ENCODE measurements around the gene STX8. TPM values are rescaled to one million over a fixed set of nuclear protein-coding genes. Genes with fewer than 3 reads are reported as not detected.

The STX8 gene
- total and polyA plus RNA-seq, 9 of the 15 experiments (the other 6 are each of a cell fraction or from before 2014, with no cell fraction given) = 14.6 to 42.5 (median 22.1) TPM

- Histone ChIP-seq H3K9me1 (ENCODE audit: control insufficient read depth, insufficient read depth, low read length) (no peaks in the 10 kb centered on the region), H3K27ac (ENCODE audit: extremely low read depth, low read depth, low read length) (no peak overlapping the region), H3K4me1 (replicated peaks in 1 of 2; ENCODE audit: control insufficient read depth in 2 of 2, insufficient read depth in 2 of 2, low read length in 2 of 2) (no peaks in the 10 kb centered on the region), H3K4me3 (no peak overlapping the region), H3K9ac (ENCODE audit: insufficient read depth in 1 of 2, low read depth in 2 of 2, low read length in 2 of 2) (no peak overlapping the region), H4K20me1 (replicated peaks; ENCODE audit: control insufficient read depth, insufficient read depth, low read length) (no peaks in the 10 kb centered on the region), H3K36me3 (ENCODE audit: control insufficient read depth, insufficient read depth, low read length) (no peaks in the 10 kb centered on the region), H3K79me2 (ENCODE audit: control insufficient read depth, insufficient read depth, low read length) (no peaks in the 10 kb centered on the region), H3K27me3 (ENCODE audit: control insufficient read depth in 2 of 2, insufficient read depth in 2 of 2, low read length in 2 of 2) (no peaks in the 10 kb centered on the region; a peak in 1 of 5 replicates), H3K9me3 (replicated peaks; ENCODE audit: control insufficient read depth, insufficient read depth, low read depth, low read length) (no peaks in the 10 kb centered on the region), H2AFZ (ENCODE audit: low read depth, low read length) (no peak overlapping the region), H3K4me2 (ENCODE audit: insufficient read depth, low read length) (no peak overlapping the region)
- in situ Hi-C loops (cut with MboI) = no loop called here
- POLR2A ChIA-PET = no interaction called here
- TF ChIP-seq, protein P1, sequence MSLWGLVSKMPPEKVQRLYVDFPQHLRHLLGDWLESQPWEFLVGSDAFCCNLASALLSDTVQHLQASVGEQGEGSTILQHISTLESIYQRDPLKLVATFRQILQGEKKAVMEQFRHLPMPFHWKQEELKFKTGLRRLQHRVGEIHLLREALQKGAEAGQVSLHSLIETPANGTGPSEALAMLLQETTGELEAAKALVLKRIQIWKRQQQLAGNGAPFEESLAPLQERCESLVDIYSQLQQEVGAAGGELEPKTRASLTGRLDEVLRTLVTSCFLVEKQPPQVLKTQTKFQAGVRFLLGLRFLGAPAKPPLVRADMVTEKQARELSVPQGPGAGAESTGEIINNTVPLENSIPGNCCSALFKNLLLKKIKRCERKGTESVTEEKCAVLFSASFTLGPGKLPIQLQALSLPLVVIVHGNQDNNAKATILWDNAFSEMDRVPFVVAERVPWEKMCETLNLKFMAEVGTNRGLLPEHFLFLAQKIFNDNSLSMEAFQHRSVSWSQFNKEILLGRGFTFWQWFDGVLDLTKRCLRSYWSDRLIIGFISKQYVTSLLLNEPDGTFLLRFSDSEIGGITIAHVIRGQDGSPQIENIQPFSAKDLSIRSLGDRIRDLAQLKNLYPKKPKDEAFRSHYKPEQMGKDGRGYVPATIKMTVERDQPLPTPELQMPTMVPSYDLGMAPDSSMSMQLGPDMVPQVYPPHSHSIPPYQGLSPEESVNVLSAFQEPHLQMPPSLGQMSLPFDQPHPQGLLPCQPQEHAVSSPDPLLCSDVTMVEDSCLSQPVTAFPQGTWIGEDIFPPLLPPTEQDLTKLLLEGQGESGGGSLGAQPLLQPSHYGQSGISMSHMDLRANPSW (CRISPR knock-in tag; IDR thresholded peaks at IDR 0.05) = no peak
- TF ChIP-seq MXD1 (CRISPR knock-in tag; IDR thresholded peaks at IDR 0.05; ENCODE audit: borderline replicate concordance, poor library complexity, severe bottlenecking) (no peak), NFE2 (IDR thresholded peaks at IDR 0.05; ENCODE audit: low read depth) (no peak), ZNF699 (CRISPR knock-in tag; IDR thresholded peaks at IDR 0.05; ENCODE audit: insufficient replicate concordance) (no peak), ZNF232 (CRISPR knock-in tag; IDR thresholded peaks at IDR 0.05) (no peak), ZC3H11A (IDR thresholded peaks at IDR 0.05; ENCODE audit: low read depth, low read length) (no peak), RFX1 (IDR thresholded peaks at IDR 0.05) (no peak), POLR3G (IDR thresholded peaks at IDR 0.05; ENCODE audit: extremely low read depth, insufficient read length, insufficient replicate concordance) (no peak), SMARCB1 (IDR thresholded peaks at IDR 0.05; ENCODE audit: insufficient read length, low read depth) (no peak), ZNF584 (CRISPR knock-in tag; IDR thresholded peaks at IDR 0.05; ENCODE audit: low read depth) (no peak), IFI16 (CRISPR knock-in tag; IDR thresholded peaks at IDR 0.05) (no peak), RBM14 (IDR thresholded peaks at IDR 0.05; ENCODE audit: borderline replicate concordance, insufficient read depth, low read depth, low read length) (no peak), ZNF668 (CRISPR knock-in tag; IDR thresholded peaks at IDR 0.05) (no peak), WHSC1 (IDR thresholded peaks at IDR 0.05; ENCODE audit: low read length) (no peak), ZNF512 (tag; IDR thresholded peaks at IDR 0.05) (no peak)
- 0% methylated on average over 4 of the region's 4 CpGs for WGBS (ENCODE audit: insufficient coverage, low coverage, missing lambda C conversion rate)
- no peak for DNase-seq (ENCODE audit: extremely low read depth in 1 of 4, low spot score in 3 of 4)
- no TSS peak for BruUV-seq (replicated peaks)
- CTCF ChIA-PET (ENCODE audit: low intra/inter-chr PET ratio) = no interaction called here
- FAIRE-seq = no peak
- intact Hi-C loops (cut with micrococcal nuclease) = no loop called here
- no peak for ATAC-seq
Observed at GRCh38 chr17:9294661-9295210, 280.9 kb downstream of the STX8 start.
